GM12891 (cell line): Measurements from ENCODE around the gene PMAIP1.

Source experiments
- POLR2A ChIP-seq: IDR thresholded peaks from 2 replicates; pipeline ENCODE4 v1.6.1; 2011; ENCODE audit warnings: low read depth, low read length, control low read depth
- POLR2AphosphoS5 ChIP-seq: IDR thresholded peaks from 2 replicates; pipeline ENCODE4 v1.6.1; 2011; ENCODE audit warnings: low read depth, low read length, control low read depth
- POU2F2 ChIP-seq: IDR thresholded peaks from 2 replicates; pipeline ENCODE4 v1.6.1; 2011; ENCODE audit warnings: low read depth, mild to moderate bottlenecking, control low read depth, low read length, moderate library complexity
- SPI1 ChIP-seq: IDR thresholded peaks from 2 replicates; pipeline ENCODE4 v1.6.1; 2011; ENCODE audit warnings: low read depth, low read length, control low read depth

- TF ChIP-seq POLR2A (no peak), POLR2AphosphoS5 (no peak), SPI1 (no peak), POU2F2 (no peak)
Observed at GRCh38 chr18:59867337-59868104, 32.3 kb upstream of the PMAIP1 start.
